Measurements from ENCODE around the gene OR5V1. TPM values are rescaled to one million over a fixed set of nuclear protein-coding genes. Genes with fewer than 3 reads are reported as not detected.
"Not testable (repeated sequence)": the region's sequence is repeated elsewhere in the genome, so short reads cannot be mapped to it uniquely, and the experiment has no call there.

Gene OR5V1
- total and polyA plus RNA-seq, 11 donors, result not detected

- ATAC-seq (no peak), DNase-seq (no peak)
- Histone ChIP-seq H3K9me3 (peaks cover 0 to 15% (median 0%) of the 10 kb centered on the region in 12 donors), H3K27ac (no peak overlapping the region), H3K4me1 (no peaks in the 10 kb centered on the region), H3K36me3 (no peaks in the 10 kb centered on the region), H3K27me3 (peaks cover 0 to 20% (median 0%) of the 10 kb centered on the region in 9 donors), H3K4me3 (no peak overlapping the region)
- WGBS, 4 donors, result 28 to 59% (median 36%) methylated on average over 1 of the region's 1 CpG
- TF ChIP-seq POLR2A (IDR thresholded peaks at IDR 0.05), result no peak
- TF ChIP-seq CTCF (IDR thresholded peaks at IDR 0.05), result no peak
- intact Hi-C loops (cut with DNase I), result no loop called here
Measured at GRCh38 chr6:29355603-29356002, 13.1 kb downstream of the OR5V1 start.

DNA sequence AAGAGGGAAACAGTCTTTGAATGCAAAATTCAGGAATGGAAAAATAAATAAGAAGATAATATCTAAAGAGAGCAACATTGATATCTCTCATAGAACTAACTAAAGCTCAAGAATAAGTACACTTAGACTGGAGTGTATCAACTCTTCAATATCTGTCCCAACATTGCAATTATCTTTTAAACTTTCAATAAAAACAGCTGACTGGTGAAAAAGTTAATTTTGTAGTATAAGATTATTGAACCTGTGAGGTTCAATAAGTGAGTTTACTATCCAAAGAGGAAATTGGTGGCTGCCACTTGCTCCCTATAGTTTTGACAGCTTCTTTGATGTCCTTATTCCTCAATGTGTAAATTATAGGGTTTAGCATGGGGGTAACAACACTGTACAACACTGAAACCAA, 13.7 kb downstream of the OR5V1 start:
- Histone ChIP-seq H3K27me3 (peaks cover 0 to 14% (median 0%) of the 10 kb centered on the region in 9 donors), H3K36me3 (no peaks in the 10 kb centered on the region), H3K27ac (no peak overlapping the region), H3K4me1 (no peaks in the 10 kb centered on the region), H3K4me3 (no peak overlapping the region), H3K9me3 (peaks cover 0 to 21% (median 0%) of the 10 kb centered on the region in 12 donors)
- TF ChIP-seq CTCF (IDR thresholded peaks at IDR 0.05) (no peak), POLR2A (IDR thresholded peaks at IDR 0.05) (no peak)
- ATAC-seq (no peak), DNase-seq (no peak)
- intact Hi-C loops (cut with DNase I), result no loop called here

DNA sequence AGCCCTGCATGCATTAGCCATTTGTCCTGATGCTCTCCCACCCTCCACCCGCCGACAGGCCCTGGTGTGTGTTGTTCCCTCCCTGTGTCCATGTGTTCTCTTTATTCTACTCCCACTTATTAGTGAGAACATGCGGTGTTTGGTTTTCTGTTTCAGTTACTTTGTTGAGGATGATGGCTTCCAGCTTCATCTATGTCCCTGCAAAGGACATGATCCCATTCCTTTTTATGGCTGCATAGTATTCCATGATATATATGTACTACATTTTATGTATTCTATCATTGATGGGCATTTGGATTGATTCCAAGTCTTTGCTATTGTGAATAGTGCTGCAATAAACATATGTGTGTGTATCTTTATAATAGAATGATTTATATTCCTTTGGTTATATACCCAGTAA, 19.3 kb downstream of the OR5V1 start:
- WGBS, 4 donors, result 87 to 91% (median 89%) methylated on average over 3 of the region's 3 CpGs
- intact Hi-C loops (cut with DNase I); H3K27me3 ChIP-seq: not testable (repeated sequence)

DNA sequence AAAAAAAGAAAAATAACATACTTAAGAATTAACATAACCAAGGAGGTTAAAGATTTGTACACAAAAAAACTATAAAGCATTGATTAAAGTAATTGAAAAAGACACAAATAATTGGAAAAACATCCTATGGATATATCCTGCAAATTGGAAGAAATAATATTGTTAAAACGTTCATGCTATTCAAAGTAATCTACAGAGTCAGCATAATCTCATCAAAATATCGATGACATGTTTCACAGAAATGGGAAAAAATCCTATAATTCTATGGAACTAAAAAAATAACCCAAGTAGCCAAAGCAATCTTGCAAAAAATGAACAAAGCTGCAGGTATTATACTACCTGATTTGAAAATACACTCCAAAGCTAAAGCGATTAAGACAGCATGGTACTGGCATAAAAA, 23.3 kb downstream of the OR5V1 start:
- TF ChIP-seq POLR2A (IDR thresholded peaks at IDR 0.05) (no peak), CTCF (IDR thresholded peaks at IDR 0.05) (no peak)
- intact Hi-C loops (cut with DNase I), result no loop called here

More for the DNA sequence above, 19.3 kb downstream of the OR5V1 start:
- H3K4me3 ChIP-seq, ATAC-seq, DNase-seq, H3K36me3 ChIP-seq, H3K27ac ChIP-seq, H3K4me1 ChIP-seq: not testable (repeated sequence)
- peaks cover 0 to 29% (median 0%) of the 10 kb centered on the region in 12 donors for H3K9me3 ChIP-seq

GRCh38 chr6:29336269-29336668, 32.4 kb downstream of the OR5V1 start:
- WGBS, 4 donors, result 64 to 70% (median 70%) methylated on average over 2 of the region's 2 CpGs

More for the DNA sequence above, 23.3 kb downstream of the OR5V1 start:
- Histone ChIP-seq H3K4me3 (no peak overlapping the region), H3K27ac (no peak overlapping the region), H3K4me1 (no peaks in the 10 kb centered on the region), H3K9me3 (peaks cover 0 to 12% (median 0%) of the 10 kb centered on the region in 12 donors), H3K27me3 (no peaks in the 10 kb centered on the region), H3K36me3 (no peaks in the 10 kb centered on the region)
- DNase-seq (no peak), ATAC-seq (no peak)
- 54 to 68% (median 63%) methylated on average over 3 of the region's 3 CpGs for WGBS, 4 donors

More at GRCh38 chr6:29336269-29336668, 32.4 kb downstream of the OR5V1 start:
- no peak for DNase-seq
- no peaks in the 10 kb centered on the region for H3K27me3 ChIP-seq
- H3K4me1 ChIP-seq, result no peaks in the 10 kb centered on the region
- no peak overlapping the region for H3K4me3 ChIP-seq
- H3K9me3 ChIP-seq, result peaks cover 0 to 5% (median 0%) of the 10 kb centered on the region in 12 donors
- intact Hi-C loops (cut with DNase I), result no loop called here
- TF ChIP-seq POLR2A (IDR thresholded peaks at IDR 0.05) (no peak), CTCF (IDR thresholded peaks at IDR 0.05) (no peak)
- ATAC-seq, result no peak
- no peak overlapping the region for H3K27ac ChIP-seq
- H3K36me3 ChIP-seq, result no peaks in the 10 kb centered on the region
